PFSK-1 (cell line): ENCODE data around the gene ESPN.

Experiments
- FOXP2 ChIP-seq: optimal IDR thresholded peaks from 2 replicates; pipeline ENCODE3; 2011; ENCODE audit warnings: borderline replicate concordance, control low read depth, inconsistent platforms; ENCODE audit not compliant: insufficient read depth; ENCODE audit errors: extremely low read length, extremely low read depth
- POLR2AphosphoS5 ChIP-seq: IDR thresholded peaks from 2 replicates; pipeline ENCODE4 v1.6.1; 2012; ENCODE audit warnings: low read depth, mild to moderate bottlenecking, control low read depth, low read length, moderate library complexity
- SIN3A ChIP-seq: IDR thresholded peaks from 2 replicates; pipeline ENCODE4 v1.6.1; 2012; ENCODE audit warnings: mild to moderate bottlenecking, low read length, moderate library complexity, borderline replicate concordance; ENCODE audit not compliant: insufficient read depth
- TAF1 ChIP-seq: IDR thresholded peaks from 2 replicates; pipeline ENCODE4 v1.6.1; 2012; ENCODE audit warnings: low read length, control low read depth, borderline replicate concordance; ENCODE audit not compliant: insufficient read depth
- TF ChIP-seq, protein P1 (sequence below), 2 experiments: IDR thresholded peaks; 2 replicates each; pipeline versions ENCODE4 v1.6.1 to v1.8.0; 2011 to 2012; ENCODE audit warnings: low read depth in 2 of 2, low read length in 2 of 2, control low read depth in 1 of 2, inconsistent platforms in 1 of 2, mild to moderate bottlenecking in 1 of 2, moderate library complexity in 1 of 2; ENCODE audit not compliant: insufficient read depth in 1 of 2

Gene ESPN

GRCh38 chr1:6461051-6461530 is 36.5 kb downstream of the ESPN start:
- TF ChIP-seq, protein P1, sequence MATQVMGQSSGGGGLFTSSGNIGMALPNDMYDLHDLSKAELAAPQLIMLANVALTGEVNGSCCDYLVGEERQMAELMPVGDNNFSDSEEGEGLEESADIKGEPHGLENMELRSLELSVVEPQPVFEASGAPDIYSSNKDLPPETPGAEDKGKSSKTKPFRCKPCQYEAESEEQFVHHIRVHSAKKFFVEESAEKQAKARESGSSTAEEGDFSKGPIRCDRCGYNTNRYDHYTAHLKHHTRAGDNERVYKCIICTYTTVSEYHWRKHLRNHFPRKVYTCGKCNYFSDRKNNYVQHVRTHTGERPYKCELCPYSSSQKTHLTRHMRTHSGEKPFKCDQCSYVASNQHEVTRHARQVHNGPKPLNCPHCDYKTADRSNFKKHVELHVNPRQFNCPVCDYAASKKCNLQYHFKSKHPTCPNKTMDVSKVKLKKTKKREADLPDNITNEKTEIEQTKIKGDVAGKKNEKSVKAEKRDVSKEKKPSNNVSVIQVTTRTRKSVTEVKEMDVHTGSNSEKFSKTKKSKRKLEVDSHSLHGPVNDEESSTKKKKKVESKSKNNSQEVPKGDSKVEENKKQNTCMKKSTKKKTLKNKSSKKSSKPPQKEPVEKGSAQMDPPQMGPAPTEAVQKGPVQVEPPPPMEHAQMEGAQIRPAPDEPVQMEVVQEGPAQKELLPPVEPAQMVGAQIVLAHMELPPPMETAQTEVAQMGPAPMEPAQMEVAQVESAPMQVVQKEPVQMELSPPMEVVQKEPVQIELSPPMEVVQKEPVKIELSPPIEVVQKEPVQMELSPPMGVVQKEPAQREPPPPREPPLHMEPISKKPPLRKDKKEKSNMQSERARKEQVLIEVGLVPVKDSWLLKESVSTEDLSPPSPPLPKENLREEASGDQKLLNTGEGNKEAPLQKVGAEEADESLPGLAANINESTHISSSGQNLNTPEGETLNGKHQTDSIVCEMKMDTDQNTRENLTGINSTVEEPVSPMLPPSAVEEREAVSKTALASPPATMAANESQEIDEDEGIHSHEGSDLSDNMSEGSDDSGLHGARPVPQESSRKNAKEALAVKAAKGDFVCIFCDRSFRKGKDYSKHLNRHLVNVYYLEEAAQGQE (IDR thresholded peaks at IDR 0.05; ENCODE audit: insufficient read depth in 1 of 2, low read depth in 2 of 2, low read length in 2 of 2): no peak
- TF ChIP-seq TAF1: no peak
- TF ChIP-seq SIN3A: no peak
- no peak for TF ChIP-seq POLR2AphosphoS5
- TF ChIP-seq FOXP2: no peak

DNA sequence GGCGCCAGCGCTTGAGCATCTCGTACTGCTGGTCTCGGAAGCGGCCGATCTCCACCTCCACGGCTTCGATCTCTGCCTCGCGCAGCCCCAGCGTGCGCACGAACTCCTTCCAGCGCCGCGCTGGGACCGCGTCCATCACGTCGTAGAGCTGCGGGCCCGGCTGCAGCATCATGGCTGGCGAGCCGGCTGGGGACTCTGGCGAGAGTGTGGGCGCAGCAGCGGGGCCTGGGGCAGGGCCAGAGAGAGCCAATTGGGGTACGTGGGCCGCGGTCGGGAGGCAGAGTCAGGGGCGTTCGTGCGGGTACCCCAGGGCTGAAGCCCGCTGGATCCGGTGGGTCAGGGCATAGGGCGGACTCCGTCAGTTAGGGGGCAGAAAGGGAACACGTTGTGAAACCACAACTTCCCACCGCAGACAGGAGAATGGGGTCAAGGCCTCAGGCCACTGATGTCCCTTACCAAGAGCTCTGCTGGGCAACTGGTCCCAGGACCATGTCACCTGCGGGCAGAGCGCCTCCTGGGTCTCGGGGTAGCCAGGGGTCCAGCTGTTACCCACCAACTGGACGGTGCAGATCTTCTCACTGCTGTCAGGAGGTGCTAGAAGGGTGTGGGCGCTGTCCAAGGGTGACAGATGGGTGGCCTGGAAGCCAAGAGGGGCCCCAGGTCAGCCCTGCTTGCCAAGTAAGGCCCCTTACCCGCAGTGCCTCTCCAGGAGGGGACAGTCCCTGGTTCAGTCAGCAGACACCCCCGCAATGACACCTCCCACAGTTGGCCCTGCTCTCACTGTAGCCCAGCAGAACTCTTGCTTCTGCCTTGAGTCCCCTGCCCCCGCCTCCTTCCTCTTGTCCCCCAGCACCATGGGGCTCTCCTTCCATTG is 37.2 kb downstream of the ESPN start:
- TF ChIP-seq POLR2AphosphoS5 (no peak), TAF1 (no peak), FOXP2 (no peak), SIN3A (no peak)
- TF ChIP-seq, protein P1 (IDR thresholded peaks at IDR 0.05; ENCODE audit: insufficient read depth in 1 of 2, low read depth in 2 of 2, low read length in 2 of 2): no peak

- no peak for TF ChIP-seq FOXP2
Observed at GRCh38 chr1:6462412-6463119, 38.0 kb downstream of the ESPN start.

DNA sequence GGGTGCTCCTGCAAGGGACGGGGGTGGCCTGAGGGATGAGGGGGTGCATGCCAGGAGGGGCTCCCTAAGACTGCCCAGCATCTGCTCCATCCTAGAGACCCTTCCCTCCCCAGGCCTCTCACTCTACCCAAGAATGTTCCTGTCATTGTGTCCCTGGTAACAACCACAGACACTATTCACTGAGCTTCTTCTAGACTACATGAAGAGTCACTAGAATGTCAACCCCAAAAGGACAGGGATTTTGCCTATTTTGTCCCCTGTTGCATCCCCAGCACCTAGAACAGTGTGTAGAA is 38.5 kb downstream of the ESPN start:
- TF ChIP-seq POLR2AphosphoS5 (no peak), SIN3A (no peak), TAF1 (no peak), FOXP2 (no peak)
- TF ChIP-seq, protein P1 (IDR thresholded peaks at IDR 0.05; ENCODE audit: insufficient read depth in 1 of 2, low read depth in 2 of 2, low read length in 2 of 2): no peak

GRCh38 chr1:6464514-6464836 is 39.9 kb downstream of the ESPN start:
- TF ChIP-seq POLR2AphosphoS5 (no peak), TAF1 (no peak), SIN3A (no peak), FOXP2 (no peak)
- TF ChIP-seq, protein P1 (IDR thresholded peaks at IDR 0.05; ENCODE audit: insufficient read depth in 1 of 2, low read depth in 2 of 2, low read length in 2 of 2): no peak
